AG04449 (cell line): ENCODE data around the gene COA4.

Experiments used
- CTCF ChIA-PET: fragments of 350-600 bp; formaldehyde crosslinking; extraction: SDS; loops from one replicate; lab custom pipeline; 2021; ENCODE audit warnings: antibody characterized with exemption; lab: Yijun Ruan, JAX
- POLR2A ChIA-PET: fragments of 400-600, 350-600 bp; formaldehyde crosslinking; extraction: SDS; loops from one replicate; lab custom pipeline; 2020; ENCODE audit warnings: antibody characterized with exemption, inconsistent platforms; lab: Yijun Ruan, JAX
- DNase-seq: peaks from one replicate; pipeline ENCODE4 v3.0.0-alpha.2; 2010; ENCODE audit warnings: low read depth, low spot score
- H3K4me3 ChIP-seq: 2 replicates; pipeline ENCODE4 v1.5.1; 2011; ENCODE audit warnings: low read depth, mild to moderate bottlenecking, control low read depth, low read length
- CTCF ChIP-seq: IDR thresholded peaks from one replicate; pipeline ENCODE4 v1.5.1; 2011; ENCODE audit warnings: mild to moderate bottlenecking, moderate library complexity, low read length, control low read depth, inconsistent platforms; ENCODE audit not compliant: insufficient read depth; ENCODE audit errors: missing control alignments

The COA4 gene

GRCh38 chr11:73859671-73860070 is 17.0 kb downstream of the COA4 start:
- POLR2A ChIA-PET, result no interaction called here
- CTCF ChIA-PET, result no interaction called here
- no peak overlapping the region for H3K4me3 ChIP-seq
- no peak for TF ChIP-seq CTCF
- no peak for DNase-seq

- no peak for DNase-seq
- TF ChIP-seq CTCF, result no peak
- CTCF ChIA-PET, result no interaction called here
These were observed 20.5 kb downstream of the COA4 start for GRCh38 chr11:73856031-73856567.

GRCh38 chr11:73854680-73855079 is 22.0 kb downstream of the COA4 start:
- ChIA-PET POLR2A (no interaction called here), CTCF (interaction anchor here (0.9 to 1.2 kb wide), 2 partner anchors 12 to 14 kb away, joined by 3 read pairs; no protein-coding TSS in a partner anchor)
- DNase-seq, result no peak
- TF ChIP-seq CTCF, result no peak
- H3K4me3 ChIP-seq, result no peak overlapping the region

More at GRCh38 chr11:73856031-73856567, 20.5 kb downstream of the COA4 start:
- no peak overlapping the region for H3K4me3 ChIP-seq
- POLR2A ChIA-PET, result no interaction called here

GRCh38 chr11:73852049-73852448 is 24.6 kb downstream of the COA4 start:
- H3K4me3 ChIP-seq, result no peak overlapping the region
- ChIA-PET POLR2A (no interaction called here), CTCF (interaction anchor here (0.7 kb wide), 1 partner anchor 9 kb away, joined by 4 read pairs; no protein-coding TSS in a partner anchor)
- DNase-seq, result no peak
- TF ChIP-seq CTCF, result no peak

GRCh38 chr11:73851046-73851764 is 25.4 kb downstream of the COA4 start:
- DNase-seq, result no peak
- H3K4me3 ChIP-seq, result no peak overlapping the region
- TF ChIP-seq CTCF, result no peak
- CTCF ChIA-PET, result no interaction called here
- POLR2A ChIA-PET, result no interaction called here

- TF ChIP-seq CTCF, result no peak
- POLR2A ChIA-PET, result no interaction called here
These were observed 37.6 kb downstream of the COA4 start for GRCh38 chr11:73839123-73839457.

More at GRCh38 chr11:73839123-73839457, 37.6 kb downstream of the COA4 start:
- H3K4me3 ChIP-seq, result no peak overlapping the region
- DNase-seq, result no peak
- CTCF ChIA-PET, result no interaction called here
